ENCODE data around the gene SMTNL2.

The SMTNL2 gene

DNA sequence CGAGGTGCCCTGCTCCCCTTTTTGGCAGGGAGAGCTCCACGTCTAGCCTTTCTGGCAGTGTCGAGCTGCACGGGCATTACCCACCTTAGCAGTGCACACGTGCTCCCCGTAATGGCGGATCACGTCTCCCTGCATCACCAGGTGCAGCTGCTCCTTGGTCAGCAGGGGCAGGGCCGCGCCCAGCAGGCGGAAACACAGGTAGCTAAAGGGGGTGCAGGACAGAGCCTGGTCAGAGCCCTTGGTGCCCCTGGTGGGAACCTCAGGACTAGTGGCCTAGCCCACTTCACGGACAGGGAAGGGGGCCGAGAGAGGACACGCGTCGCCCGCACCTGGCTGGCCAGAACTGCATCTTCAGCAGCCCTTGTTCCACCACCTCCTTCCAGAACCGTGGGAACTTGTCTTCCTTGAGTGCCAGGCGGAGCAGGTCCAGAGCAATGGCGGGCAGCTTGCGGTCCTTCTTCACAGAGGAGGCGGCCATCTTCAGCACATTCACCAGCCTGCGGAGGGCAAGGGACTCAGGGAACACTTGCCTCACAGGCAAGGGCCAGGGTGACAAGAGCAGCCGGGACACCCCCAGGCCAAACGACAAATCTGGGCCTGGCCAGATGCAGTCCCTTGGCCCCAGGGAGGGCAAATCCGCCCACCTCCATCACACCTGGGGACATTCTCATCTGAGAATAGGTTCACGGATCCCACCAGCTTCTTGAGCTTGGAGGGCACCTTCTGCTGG lies 32.4 kb upstream of the SMTNL2 start:
- H3K27ac Mint-ChIP-seq: no peak overlapping the region
- H3K4me3 Mint-ChIP-seq: no peak overlapping the region
- H3K4me1 Mint-ChIP-seq (ENCODE audit: low read depth): peaks cover 25% of the 10 kb centered on the region
- no peaks in the 10 kb centered on the region for H3K27me3 Mint-ChIP-seq (ENCODE audit: low read depth)
- H3K36me3 Mint-ChIP-seq (ENCODE audit: low read depth): peaks cover 12% of the 10 kb centered on the region
- H3K9me3 Mint-ChIP-seq: no peaks in the 10 kb centered on the region

DNA sequence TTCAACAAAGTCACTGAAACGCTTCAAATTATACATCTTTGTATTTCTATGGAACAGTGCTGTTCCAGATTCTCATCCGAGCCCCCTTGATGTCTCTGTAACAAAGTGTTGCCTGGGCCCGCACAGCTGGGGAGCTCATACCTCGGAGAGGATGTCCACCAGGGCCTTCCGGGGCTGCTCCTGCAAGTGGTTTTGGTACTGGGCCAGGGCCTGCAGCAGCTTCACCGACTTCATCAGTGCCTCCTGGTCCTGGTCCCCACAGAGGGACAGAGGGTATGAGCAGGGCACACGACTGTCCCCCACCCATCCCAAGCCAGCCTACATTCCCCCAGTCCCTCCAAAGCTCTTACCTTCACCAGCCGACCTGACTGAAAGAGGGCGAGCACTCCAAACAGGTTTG lies 30.7 kb upstream of the SMTNL2 start:
- Mint-ChIP-seq H3K9me3 (no peaks in the 10 kb centered on the region), H3K4me1 (ENCODE audit: low read depth) (peaks cover 26% of the 10 kb centered on the region)

GRCh38 chr17:4554441-4554996 lies 29.8 kb upstream of the SMTNL2 start:
- Mint-ChIP-seq H3K4me3 (peak overlapping the region; percentile 91), H3K4me1 (ENCODE audit: low read depth) (peaks cover 26% of the 10 kb centered on the region), H3K9me3 (no peaks in the 10 kb centered on the region), H3K27me3 (ENCODE audit: low read depth) (no peaks in the 10 kb centered on the region), H3K36me3 (ENCODE audit: low read depth) (peaks cover 11% of the 10 kb centered on the region), H3K27ac (peak overlapping the region; percentile 84)

More for the DNA sequence above, 30.7 kb upstream of the SMTNL2 start:
- Mint-ChIP-seq H3K36me3 (ENCODE audit: low read depth) (peaks cover 11% of the 10 kb centered on the region), H3K27ac (no peak overlapping the region), H3K27me3 (ENCODE audit: low read depth) (no peaks in the 10 kb centered on the region), H3K4me3 (peak overlapping the region; percentile 91)

DNA sequence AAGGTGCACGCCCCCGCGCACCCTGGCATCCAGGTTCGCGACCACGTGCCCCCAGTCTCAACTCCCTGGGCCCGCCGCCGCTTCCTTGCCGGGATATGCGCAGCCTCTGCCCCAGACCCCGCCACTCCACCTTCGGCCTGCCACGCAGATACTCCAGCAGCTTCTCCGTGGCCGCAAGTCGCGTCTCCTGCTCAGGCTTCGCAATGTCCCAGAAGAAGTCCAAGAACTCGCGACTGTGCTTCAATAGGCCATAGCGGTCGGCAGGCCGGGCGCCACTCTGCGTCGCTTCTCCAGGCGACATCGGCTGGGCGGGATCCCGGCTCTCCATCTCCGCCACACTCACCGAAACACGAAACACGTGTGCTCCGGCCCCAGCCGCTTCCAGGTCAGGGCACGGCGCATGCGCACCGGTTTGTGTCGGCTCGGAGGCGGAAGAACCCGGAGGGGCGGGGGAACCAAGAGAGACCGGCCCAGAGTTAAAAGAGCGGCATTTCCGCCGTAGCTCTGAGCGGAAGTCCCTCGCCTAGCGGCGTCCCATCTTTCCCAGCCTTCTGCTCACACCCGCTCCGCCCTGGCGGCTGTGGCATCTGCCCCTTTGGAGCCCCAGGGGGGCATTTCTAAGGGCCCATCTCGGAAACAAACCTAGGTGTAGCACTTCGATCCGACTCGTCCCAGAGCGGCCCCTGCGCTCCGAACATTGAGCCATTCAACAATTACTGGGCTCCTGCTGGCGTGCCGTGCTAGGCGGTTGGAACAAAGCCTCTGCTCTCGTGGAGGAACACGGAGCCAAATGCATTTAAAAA lies 29.1 kb upstream of the SMTNL2 start, which contains the start of gene MYBBP1A:
Gene MYBBP1A (minus strand): TSS at position 388 of the 803 bp plus-strand sequence. CDS start 60 bp downstream, at position 328.
- H3K27me3 Mint-ChIP-seq (ENCODE audit: low read depth): no peaks in the 10 kb centered on the region
- H3K4me3 Mint-ChIP-seq: peak within 1 kb of the TSS; percentile 91
- H3K4me1 Mint-ChIP-seq (ENCODE audit: low read depth): peaks cover 26% of the 10 kb centered on the region
- H3K9me3 Mint-ChIP-seq: no peaks in the 10 kb centered on the region
- H3K27ac Mint-ChIP-seq: peak within 1 kb of the TSS; percentile 94
- peaks cover 8% of the 10 kb centered on the region for H3K36me3 Mint-ChIP-seq (ENCODE audit: low read depth)

DNA sequence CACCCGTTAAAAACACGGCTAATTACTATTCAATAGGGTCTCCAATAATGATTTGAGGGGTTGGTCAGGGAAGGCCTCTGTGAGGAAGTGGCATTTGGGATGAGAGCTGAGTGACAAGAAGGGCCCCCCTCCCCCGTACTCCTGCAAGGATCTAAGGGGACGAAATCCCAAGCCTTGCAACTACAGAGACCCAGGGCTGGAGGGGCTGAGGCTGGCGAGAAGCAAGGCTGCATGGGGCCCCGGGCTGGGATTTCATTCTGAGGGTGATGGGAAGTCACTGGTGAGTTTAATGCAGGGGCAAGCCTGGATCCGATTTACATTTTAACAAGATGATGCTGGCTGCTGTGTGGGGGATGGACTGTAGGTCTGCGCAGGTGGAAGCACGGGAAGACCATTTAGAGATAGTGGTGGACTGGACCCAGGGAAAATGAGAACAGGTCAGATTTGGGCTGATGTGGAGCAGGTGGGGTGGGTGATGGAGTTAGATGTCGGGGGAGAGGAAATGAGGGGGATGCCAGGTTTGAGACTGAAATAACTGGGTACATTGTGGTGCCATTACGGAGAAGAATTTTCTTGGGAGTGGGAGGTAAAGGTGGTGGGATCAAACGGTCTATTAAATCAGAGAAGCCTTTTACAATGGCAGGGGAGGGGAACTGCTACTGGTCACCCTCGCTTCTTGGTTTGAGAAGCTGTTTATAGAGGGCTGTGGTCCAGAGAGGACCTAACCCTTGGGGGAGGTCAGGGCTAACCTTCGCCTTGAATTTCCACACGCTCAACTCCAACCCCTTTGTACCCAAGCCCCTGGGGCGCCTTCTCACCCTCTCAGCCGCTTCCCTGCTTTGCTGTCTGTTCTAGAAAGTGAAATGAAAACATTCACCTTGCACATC lies 28.2 kb upstream of the SMTNL2 start:
- Mint-ChIP-seq H3K27ac (peak overlapping the region; percentile 94), H3K27me3 (ENCODE audit: low read depth) (no peaks in the 10 kb centered on the region), H3K36me3 (ENCODE audit: low read depth) (peaks cover 4% of the 10 kb centered on the region), H3K9me3 (no peaks in the 10 kb centered on the region), H3K4me1 (ENCODE audit: low read depth) (peaks cover 25% of the 10 kb centered on the region), H3K4me3 (peak overlapping the region; percentile 91)

GRCh38 chr17:4556996-4557395 lies 27.3 kb upstream of the SMTNL2 start:
- Mint-ChIP-seq H3K27me3 (ENCODE audit: low read depth) (no peaks in the 10 kb centered on the region), H3K4me1 (ENCODE audit: low read depth) (peaks cover 29% of the 10 kb centered on the region), H3K9me3 (no peaks in the 10 kb centered on the region), H3K4me3 (no peak overlapping the region), H3K36me3 (ENCODE audit: low read depth) (peaks cover 3% of the 10 kb centered on the region), H3K27ac (no peak overlapping the region)

DNA sequence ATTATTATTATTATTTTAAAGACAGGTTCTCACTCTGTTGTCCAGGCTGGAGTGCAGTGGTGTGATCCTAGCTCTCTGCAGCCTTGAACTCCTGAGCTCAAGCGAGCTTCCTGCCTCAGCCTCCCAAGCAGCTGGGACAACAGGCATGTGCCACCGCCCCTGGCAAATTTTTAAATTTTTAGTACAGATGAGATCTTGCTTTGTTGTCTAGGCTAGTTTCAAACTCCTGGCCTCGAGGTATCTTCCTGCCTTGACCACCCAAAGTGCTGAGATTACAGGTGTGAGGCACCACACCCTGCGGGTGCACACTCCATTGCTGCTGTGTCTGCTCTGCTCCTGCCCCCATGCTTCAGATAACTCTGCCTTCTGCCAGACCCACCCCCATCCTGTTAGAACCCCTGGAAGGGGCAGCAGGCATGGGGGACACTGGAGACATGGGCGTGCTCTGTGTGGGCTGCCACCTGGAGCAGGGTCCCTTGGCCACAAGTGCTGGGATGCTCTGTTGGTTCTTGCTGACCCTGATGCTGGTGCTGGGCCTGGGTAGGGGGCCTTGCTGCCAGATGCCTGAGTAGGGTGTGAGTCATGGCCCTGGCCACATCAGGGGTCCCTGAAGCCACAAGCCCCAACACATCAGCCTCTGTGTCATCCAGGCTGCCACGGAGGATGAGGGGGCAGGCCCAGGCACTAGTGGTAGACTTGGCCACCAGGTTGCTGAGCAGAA lies 26.5 kb upstream of the SMTNL2 start:
- H3K9me3 Mint-ChIP-seq: no peaks in the 10 kb centered on the region
- H3K27me3 Mint-ChIP-seq (ENCODE audit: low read depth): no peaks in the 10 kb centered on the region
- H3K4me3 Mint-ChIP-seq: no peak overlapping the region
- peaks cover 37% of the 10 kb centered on the region for H3K4me1 Mint-ChIP-seq (ENCODE audit: low read depth)
- H3K27ac Mint-ChIP-seq: no peak overlapping the region
- H3K36me3 Mint-ChIP-seq (ENCODE audit: low read depth): no peaks in the 10 kb centered on the region

DNA sequence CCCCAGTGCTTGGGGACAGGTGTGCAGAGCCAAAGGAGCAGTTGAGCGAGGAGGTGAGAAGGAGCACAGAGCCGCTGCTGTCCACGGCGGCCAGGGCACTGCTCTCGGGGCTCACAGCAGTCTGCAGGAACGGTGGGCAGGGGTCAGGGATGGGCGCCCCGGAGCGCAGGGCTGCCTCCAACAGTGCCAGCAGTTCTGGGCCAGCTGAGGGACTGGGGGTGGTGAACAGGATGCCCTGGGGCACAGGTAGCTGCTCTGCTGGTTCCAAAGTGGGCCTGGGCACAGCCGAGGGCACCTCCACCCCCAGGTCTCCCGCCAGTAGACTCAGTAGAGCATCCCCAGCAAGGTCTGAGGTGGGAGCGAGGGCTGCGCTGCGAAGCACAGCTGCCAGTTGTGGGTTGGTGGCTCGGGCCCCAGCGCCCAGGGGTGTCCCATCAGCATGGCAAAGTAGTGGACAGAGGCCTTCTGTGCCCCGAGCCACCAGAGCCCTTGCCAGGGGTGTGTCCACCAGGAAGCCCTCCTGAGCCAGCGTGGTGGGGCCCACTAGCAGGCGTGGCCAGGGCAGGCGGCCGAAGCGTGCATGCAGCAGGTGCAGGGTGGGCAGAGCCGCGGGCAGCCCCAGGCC lies 25.9 kb upstream of the SMTNL2 start:
- Mint-ChIP-seq H3K4me3 (no peak overlapping the region), H3K4me1 (ENCODE audit: low read depth) (peaks cover 44% of the 10 kb centered on the region), H3K27me3 (ENCODE audit: low read depth) (no peaks in the 10 kb centered on the region), H3K27ac (no peak overlapping the region), H3K36me3 (ENCODE audit: low read depth) (no peaks in the 10 kb centered on the region), H3K9me3 (no peaks in the 10 kb centered on the region)

DNA sequence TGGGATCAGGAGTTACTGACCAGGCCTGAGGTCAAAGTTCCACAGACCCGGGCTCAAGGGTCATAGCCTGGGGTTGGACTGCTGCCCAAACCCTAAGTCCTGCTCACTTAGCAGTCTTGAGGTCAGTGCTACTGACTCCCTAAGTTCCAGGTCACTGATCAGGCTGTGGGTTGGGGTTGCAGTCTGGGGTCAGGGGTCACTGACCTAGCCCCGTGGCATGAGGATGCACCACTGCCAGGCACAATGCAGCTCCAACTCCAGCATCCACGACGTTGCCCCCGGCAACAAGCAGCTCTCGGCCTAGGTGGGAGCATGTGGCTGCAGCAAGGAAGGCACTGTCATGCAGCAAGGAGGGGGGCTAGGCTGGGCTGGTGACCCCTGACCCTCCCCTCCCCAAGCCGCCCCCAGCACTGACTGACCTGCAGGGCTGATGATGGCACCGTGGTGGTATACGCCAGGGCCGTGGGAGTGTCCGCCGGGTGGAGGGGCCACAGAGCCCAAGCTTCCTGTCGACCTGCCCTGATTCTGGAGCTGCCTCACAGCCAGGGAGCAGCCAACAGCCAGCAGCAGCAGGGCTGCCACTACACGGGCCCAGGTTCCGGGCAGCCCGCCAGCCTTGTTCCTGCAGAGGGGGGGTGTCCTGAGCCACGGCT lies 25.1 kb upstream of the SMTNL2 start:
- Mint-ChIP-seq H3K27ac (no peak overlapping the region), H3K9me3 (no peaks in the 10 kb centered on the region), H3K27me3 (ENCODE audit: low read depth) (no peaks in the 10 kb centered on the region), H3K36me3 (ENCODE audit: low read depth) (no peaks in the 10 kb centered on the region), H3K4me3 (no peak overlapping the region), H3K4me1 (ENCODE audit: low read depth) (peaks cover 42% of the 10 kb centered on the region)

GRCh38 chr17:4559966-4560365 lies 24.4 kb upstream of the SMTNL2 start:
- no peak overlapping the region for H3K4me3 Mint-ChIP-seq
- H3K27me3 Mint-ChIP-seq (ENCODE audit: low read depth): no peaks in the 10 kb centered on the region
- H3K27ac Mint-ChIP-seq: peak overlapping the region; percentile 55
- peaks cover 36% of the 10 kb centered on the region for H3K4me1 Mint-ChIP-seq (ENCODE audit: low read depth)
- no peaks in the 10 kb centered on the region for H3K36me3 Mint-ChIP-seq (ENCODE audit: low read depth)
- no peaks in the 10 kb centered on the region for H3K9me3 Mint-ChIP-seq

DNA sequence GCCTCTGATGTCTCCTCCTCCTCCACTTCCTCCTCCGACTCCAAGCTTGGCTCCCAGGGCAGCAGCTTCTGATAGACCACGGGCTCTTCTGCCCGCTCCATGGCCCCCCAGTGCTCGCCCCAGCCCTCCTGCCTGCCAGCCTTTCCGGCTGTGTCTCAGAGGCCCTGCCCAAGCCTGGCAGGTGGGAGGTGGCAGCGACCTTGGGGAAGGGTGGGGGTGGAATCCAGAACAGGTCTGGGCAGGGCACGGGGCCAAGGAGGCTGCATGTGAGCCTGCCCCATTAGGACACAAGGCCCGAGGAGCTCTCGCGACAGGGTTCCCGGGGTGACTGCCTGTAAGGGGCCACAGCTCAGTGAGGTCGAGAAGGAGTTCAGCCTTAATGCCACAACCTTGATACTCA lies 23.9 kb upstream of the SMTNL2 start, which contains the start of gene GGT6:
Gene GGT6 (minus strand): TSS at position 157 of the 400 bp plus-strand sequence. CDS start 56 bp downstream, at position 101.
- H3K9me3 Mint-ChIP-seq: no peaks in the 10 kb centered on the region
- peaks cover 37% of the 10 kb centered on the region for H3K4me1 Mint-ChIP-seq (ENCODE audit: low read depth)
- H3K27me3 Mint-ChIP-seq (ENCODE audit: low read depth): no peaks in the 10 kb centered on the region
- H3K4me3 Mint-ChIP-seq: no peak within 1 kb of the TSS
- H3K27ac Mint-ChIP-seq: peak within 1 kb of the TSS; percentile 55
- no peaks in the 10 kb centered on the region for H3K36me3 Mint-ChIP-seq (ENCODE audit: low read depth)

GRCh38 chr17:4560837-4561256 lies 23.5 kb upstream of the SMTNL2 start:
- Mint-ChIP-seq H3K27ac (peak overlapping the region; percentile 27), H3K27me3 (ENCODE audit: low read depth) (no peaks in the 10 kb centered on the region), H3K9me3 (no peaks in the 10 kb centered on the region), H3K4me1 (ENCODE audit: low read depth) (peaks cover 37% of the 10 kb centered on the region), H3K36me3 (ENCODE audit: low read depth) (no peaks in the 10 kb centered on the region), H3K4me3 (no peak overlapping the region)

All from T-helper 1 cell treated with Interleukin-12 subunit alpha and Interleukin-12 subunit beta and Interleukin-4 antibody, amounts not matched to agents 30 μg/mL and 1 μg/mL, for 36 hours (primary cell).